Measurements from ENCODE around the gene KAT8. TPM values are rescaled to one million over a fixed set of nuclear protein-coding genes. Genes with fewer than 3 reads are reported as not detected.

Gene KAT8
- total and polyA plus RNA-seq, 10 of the 15 experiments (the other 5 are each of a cell fraction or from before 2014, with no cell fraction given): 5.5 to 55.8 (median 39.6) TPM

- TF ChIP-seq, protein P1, sequence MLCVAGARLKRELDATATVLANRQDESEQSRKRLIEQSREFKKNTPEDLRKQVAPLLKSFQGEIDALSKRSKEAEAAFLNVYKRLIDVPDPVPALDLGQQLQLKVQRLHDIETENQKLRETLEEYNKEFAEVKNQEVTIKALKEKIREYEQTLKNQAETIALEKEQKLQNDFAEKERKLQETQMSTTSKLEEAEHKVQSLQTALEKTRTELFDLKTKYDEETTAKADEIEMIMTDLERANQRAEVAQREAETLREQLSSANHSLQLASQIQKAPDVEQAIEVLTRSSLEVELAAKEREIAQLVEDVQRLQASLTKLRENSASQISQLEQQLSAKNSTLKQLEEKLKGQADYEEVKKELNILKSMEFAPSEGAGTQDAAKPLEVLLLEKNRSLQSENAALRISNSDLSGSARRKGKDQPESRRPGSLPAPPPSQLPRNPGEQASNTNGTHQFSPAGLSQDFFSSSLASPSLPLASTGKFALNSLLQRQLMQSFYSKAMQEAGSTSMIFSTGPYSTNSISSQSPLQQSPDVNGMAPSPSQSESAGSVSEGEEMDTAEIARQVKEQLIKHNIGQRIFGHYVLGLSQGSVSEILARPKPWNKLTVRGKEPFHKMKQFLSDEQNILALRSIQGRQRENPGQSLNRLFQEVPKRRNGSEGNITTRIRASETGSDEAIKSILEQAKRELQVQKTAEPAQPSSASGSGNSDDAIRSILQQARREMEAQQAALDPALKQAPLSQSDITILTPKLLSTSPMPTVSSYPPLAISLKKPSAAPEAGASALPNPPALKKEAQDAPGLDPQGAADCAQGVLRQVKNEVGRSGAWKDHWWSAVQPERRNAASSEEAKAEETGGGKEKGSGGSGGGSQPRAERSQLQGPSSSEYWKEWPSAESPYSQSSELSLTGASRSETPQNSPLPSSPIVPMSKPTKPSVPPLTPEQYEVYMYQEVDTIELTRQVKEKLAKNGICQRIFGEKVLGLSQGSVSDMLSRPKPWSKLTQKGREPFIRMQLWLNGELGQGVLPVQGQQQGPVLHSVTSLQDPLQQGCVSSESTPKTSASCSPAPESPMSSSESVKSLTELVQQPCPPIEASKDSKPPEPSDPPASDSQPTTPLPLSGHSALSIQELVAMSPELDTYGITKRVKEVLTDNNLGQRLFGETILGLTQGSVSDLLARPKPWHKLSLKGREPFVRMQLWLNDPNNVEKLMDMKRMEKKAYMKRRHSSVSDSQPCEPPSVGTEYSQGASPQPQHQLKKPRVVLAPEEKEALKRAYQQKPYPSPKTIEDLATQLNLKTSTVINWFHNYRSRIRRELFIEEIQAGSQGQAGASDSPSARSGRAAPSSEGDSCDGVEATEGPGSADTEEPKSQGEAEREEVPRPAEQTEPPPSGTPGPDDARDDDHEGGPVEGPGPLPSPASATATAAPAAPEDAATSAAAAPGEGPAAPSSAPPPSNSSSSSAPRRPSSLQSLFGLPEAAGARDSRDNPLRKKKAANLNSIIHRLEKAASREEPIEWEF (IDR thresholded peaks at IDR 0.05; ENCODE audit: insufficient replicate concordance, low read depth, low read length): no peak
- TF ChIP-seq CHD1 (IDR thresholded peaks at IDR 0.05; ENCODE audit: low read depth, low read length): no peak
- TF ChIP-seq CBFB (IDR thresholded peaks at IDR 0.05; ENCODE audit: low read depth): peak; percentile 25; the same call in 1 of the 2 replicates
- TF ChIP-seq, protein P2, sequence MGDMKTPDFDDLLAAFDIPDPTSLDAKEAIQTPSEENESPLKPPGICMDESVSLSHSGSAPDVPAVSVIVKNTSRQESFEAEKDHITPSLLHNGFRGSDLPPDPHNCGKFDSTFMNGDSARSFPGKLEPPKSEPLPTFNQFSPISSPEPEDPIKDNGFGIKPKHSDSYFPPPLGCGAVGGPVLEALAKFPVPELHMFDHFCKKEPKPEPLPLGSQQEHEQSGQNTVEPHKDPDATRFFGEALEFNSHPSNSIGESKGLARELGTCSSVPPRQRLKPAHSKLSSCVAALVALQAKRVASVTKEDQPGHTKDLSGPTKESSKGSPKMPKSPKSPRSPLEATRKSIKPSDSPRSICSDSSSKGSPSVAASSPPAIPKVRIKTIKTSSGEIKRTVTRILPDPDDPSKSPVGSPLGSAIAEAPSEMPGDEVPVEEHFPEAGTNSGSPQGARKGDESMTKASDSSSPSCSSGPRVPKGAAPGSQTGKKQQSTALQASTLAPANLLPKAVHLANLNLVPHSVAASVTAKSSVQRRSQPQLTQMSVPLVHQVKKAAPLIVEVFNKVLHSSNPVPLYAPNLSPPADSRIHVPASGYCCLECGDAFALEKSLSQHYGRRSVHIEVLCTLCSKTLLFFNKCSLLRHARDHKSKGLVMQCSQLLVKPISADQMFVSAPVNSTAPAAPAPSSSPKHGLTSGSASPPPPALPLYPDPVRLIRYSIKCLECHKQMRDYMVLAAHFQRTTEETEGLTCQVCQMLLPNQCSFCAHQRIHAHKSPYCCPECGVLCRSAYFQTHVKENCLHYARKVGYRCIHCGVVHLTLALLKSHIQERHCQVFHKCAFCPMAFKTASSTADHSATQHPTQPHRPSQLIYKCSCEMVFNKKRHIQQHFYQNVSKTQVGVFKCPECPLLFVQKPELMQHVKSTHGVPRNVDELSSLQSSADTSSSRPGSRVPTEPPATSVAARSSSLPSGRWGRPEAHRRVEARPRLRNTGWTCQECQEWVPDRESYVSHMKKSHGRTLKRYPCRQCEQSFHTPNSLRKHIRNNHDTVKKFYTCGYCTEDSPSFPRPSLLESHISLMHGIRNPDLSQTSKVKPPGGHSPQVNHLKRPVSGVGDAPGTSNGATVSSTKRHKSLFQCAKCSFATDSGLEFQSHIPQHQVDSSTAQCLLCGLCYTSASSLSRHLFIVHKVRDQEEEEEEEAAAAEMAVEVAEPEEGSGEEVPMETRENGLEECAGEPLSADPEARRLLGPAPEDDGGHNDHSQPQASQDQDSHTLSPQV (IDR thresholded peaks at IDR 0.05): peak; percentile 71; the same call in 1 of the 2 replicates
- TF ChIP-seq CREB1 (IDR thresholded peaks at IDR 0.05; ENCODE audit: low read depth): no peak; the same call in none of the 2 replicates
- TF ChIP-seq RCOR1 (conservative IDR thresholded peaks at IDR 0.05; ENCODE audit: low read depth, low read length): 0 out of 2 replicates have a peak, but pooled peaks have one; percentile 54
- TF ChIP-seq RAD21 (IDR thresholded peaks at IDR 0.05; ENCODE audit: insufficient read depth, low read depth, low read length): peak; percentile 63
- TF ChIP-seq YY1 (IDR thresholded peaks at IDR 0.05; ENCODE audit: low read depth, low read length): peak; percentile 67
- TF ChIP-seq IKZF2 (IDR thresholded peaks at IDR 0.05): peak in 1 of 2 experiments; percentile 50; a peak in 2 of 4 replicates
- TF ChIP-seq CBX3 (IDR thresholded peaks at IDR 0.05; ENCODE audit: borderline replicate concordance, low read depth): no peak
- peak in 1 of 2 experiments; percentile 66; a peak in 1 of 3 replicates for TF ChIP-seq EGR1 (IDR thresholded peaks at IDR 0.05; ENCODE audit: borderline replicate concordance in 1 of 2, low read depth in 2 of 2, low read length in 2 of 2)
- peak; percentile 99 for TF ChIP-seq HDGF (IDR thresholded peaks at IDR 0.05)
- 0 out of 2 replicates have a peak, but pooled peaks have one; percentile 21 for TF ChIP-seq RUNX3 (IDR thresholded peaks at IDR 0.05; ENCODE audit: low read length)
- TF ChIP-seq ZNF687 (IDR thresholded peaks at IDR 0.05): peak; percentile 88
- TF ChIP-seq CHD4 (IDR thresholded peaks at IDR 0.05): no peak
- TF ChIP-seq WRNIP1 (IDR thresholded peaks at IDR 0.05; ENCODE audit: borderline replicate concordance, low read depth, low read length): no peak
Measured at GRCh38 chr16:31142109-31143010, 24.9 kb downstream of the KAT8 start (continued).

All from GM12878 (cell line).